Middle frontal gyrus (tissue), 1 donor: ENCODE data around the gene SPG7.
"Not testable (repeated sequence)": the region's sequence is repeated elsewhere in the genome, so short reads cannot be mapped to it uniquely, and the experiment has no call there.

Experiments
- DNase-seq: peaks from one replicate; pipeline ENCODE4 v3.0.0-alpha.2; 2015; ENCODE audit warnings: low spot score; ENCODE audit errors: extremely low spot score

SPG7 gene

DNA sequence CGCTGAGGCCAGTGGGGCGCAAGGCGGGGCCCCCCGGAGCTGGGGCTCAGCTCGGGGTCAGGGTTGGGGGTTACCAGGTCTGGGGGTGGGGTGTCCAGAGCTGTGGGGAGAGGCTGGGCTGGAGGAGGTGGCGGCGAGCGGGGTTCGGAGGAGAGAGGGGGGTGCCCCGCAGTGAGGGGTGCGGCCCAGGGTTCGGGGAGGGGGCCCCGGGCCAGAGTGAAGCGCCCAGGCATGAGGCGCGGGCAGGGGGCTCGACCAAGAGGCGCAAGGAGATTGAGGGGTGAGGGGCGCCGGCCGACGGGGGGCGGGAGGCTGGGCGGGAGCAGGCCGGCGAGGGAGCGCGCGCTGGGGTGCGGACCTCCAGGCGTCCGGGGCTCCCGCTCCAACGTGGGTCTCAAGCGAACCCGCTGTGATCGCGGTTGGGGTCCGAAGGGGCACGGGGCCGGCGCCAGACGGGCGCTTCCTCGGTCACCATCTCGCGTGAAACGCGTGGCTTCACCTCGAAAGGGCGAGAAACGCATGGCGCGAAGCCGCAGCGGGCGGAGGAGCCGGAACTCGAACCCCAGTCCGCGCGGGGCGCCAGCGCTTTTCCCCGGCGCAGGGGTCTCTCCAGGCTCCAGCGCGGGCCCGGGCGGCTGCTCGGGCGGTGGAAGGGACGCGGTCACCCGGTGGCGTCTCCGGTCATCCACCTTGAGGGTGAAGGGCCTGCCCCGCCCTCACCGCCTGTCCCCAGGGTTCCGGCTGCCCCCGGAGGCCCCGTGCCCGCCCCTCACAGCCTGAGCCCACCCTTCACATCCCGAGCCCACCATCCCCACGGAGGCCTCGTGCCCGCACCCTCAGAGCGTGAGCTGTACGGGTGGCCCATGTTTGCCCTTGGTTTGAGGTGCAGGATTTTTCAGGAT lies 68.2 kb downstream of the SPG7 start:
- DNase-seq, result no peak

DNA sequence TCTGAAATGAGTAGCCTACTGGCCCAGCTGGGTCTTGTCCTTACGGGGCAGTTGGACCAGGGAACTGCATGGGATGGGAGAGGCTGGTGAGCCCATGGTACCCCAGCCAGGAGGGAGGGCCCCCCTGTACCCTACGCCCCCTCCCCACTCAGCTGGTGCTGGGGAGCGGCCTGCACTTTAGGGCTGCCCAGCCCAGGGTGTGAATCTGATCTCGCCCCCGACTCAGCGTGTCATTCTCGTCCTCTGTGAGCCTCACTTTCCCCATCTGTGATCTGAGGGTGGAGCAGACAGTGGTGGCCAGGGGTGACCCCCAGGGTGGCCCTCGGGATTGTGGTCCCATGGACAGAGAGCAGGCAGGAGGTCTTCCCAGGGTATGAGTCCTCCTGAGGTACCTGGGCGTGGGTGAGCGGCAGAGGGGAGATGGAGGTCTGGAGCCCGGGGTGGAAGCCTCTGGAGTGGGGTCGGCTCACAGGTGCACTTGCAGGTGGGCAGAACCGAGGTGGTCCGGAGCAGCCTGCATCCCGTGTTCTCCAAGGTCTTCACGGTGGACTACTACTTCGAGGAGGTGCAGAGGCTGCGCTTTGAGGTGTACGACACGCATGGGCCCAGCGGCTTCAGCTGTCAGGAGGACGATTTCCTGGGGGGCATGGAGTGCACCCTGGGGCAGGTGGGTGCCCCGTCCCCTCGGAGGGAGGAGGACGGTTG lies 69.0 kb downstream of the SPG7 start:
- no peak for DNase-seq

DNA sequence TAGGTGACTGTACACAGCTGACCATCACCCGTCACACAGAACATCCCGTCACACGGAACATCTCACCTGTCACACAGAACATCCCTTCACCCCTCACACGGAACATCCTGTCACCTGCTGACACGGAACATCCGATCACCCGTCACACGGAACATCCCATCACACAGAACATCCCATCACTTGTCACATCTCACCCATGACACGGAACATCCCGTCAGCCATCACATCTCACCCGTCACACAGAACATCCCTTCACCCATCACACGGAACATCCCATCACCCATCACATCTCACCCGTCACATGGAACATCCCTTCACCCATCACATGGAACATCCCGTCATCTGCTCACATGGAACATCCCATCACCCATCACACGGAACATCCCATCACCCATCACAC lies 71.1 kb downstream of the SPG7 start:
- no peak for DNase-seq

DNA sequence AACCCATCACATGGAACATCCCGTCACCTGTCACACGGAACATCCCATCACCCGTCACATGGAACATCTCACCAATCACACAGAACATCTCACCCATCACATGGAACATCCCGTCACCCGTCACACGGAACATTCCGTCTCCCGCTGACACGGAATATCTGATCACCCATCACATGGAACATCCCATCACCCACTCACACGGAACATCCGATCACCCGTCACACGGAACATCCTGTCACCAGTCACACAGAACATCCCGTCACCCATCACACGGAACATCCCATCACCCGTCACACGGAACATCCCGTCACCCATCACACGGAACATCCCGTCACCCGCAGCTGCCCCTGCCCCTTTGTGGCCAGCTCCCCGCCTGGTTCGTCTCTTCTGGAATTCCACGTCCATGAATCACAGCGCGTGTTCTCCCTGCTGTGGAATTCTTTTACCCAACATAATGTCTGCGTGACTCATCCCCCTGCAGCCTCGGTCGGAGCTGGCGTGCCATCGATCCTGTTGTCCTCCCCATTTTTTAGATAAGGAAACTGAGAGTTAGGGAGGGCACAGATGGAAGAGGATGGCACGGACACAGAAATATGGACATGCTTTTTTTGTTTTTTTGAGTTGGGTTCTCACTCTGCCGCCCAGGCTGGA lies 73.0 kb downstream of the SPG7 start:
- no peak for DNase-seq

DNA sequence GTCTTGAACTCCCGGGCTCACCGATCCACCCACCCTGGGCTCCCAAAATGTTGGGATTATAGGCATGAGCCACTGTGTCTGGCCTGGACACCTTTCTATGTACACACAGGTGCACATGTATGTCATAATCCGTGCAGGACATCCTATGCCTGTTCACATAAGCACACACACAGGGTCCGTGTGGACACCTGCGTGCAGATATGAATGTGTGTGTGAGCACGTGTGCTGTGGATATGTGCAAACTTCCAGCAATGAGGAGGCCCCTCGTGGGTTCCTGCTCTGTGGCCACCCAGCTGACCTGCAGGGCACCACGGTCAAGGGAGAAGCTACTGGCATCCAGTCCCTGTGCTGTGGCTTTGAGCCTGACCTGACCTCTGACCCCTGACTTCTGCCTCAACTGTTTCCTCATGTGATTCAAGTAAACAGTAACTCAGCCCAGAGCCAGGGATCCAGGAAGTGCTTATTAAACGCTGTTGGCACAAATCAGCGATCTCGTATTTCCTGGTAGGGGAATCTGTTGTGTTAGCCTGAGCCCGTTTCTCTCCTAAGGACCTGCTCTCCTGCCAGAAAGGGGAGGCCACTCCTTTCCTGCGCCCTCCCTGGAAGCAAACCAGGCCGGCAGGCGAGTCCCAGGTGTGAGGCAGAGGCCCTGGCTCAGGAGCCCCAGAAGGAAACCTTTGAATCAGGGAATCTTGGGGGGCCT lies 73.8 kb downstream of the SPG7 start:
- DNase-seq, result no peak

DNA sequence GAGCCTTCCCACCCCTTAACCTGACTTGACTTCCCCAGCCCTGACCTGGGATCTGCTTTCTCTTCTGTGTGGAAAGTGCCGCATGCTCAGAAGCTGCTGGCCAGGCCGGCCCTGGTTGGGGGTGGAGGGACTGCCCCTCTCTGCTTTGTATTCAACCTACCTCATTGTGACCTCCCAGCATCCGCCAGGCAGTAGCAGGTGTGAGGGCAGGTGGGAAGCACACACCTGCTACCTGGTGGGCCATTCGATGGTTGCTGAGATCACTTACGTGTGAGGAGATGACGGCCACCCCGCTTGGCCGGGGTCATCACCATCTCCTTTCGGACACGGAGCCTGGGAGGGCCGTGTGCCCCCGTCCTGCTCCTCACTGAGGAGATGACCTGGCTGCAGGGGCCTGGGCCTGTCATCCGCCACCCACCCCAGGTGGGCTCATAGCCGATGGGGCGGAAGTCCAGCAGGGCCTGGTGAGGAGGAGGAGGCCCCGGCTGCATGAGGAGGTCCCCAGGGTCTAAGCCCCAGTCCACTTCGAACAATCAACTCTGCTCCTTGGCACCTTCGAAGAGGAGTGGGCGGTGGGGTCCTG lies 74.5 kb downstream of the SPG7 start:
- DNase-seq, result no peak

DNA sequence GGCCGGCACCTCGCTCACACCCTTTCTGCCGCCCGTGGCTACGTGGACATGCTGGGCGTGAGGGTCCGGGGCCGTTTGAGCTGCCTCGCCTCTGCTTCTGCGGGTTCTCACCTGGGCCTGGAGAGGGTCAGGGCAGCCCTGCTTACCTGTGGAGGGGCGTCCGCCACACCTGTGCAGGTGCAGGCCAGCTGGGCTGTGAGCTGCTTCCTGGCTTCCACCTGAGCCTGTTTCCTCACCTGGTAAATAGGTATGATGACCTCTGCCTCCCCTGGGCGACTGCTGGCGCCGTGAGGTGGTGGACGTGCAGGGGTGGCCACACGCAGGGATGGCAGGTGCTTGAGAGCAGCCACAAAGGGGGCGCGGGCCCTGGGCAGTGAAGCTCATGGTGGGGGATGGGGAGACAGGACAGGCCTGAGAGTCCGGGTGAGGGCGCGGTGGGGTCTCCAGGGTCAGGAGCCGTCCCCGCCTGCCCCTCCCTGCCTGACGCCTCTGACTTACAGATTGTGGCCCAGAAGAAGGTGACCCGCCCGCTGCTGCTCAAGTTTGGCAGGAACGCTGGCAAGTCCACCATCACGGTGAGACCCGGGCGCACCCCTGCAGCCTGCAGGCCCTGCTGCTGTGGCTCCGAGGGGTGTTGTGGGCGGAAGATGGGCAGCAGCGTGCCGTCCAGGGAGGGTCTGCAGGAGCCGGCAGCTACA lies 75.1 kb downstream of the SPG7 start:
- no peak for DNase-seq

DNA sequence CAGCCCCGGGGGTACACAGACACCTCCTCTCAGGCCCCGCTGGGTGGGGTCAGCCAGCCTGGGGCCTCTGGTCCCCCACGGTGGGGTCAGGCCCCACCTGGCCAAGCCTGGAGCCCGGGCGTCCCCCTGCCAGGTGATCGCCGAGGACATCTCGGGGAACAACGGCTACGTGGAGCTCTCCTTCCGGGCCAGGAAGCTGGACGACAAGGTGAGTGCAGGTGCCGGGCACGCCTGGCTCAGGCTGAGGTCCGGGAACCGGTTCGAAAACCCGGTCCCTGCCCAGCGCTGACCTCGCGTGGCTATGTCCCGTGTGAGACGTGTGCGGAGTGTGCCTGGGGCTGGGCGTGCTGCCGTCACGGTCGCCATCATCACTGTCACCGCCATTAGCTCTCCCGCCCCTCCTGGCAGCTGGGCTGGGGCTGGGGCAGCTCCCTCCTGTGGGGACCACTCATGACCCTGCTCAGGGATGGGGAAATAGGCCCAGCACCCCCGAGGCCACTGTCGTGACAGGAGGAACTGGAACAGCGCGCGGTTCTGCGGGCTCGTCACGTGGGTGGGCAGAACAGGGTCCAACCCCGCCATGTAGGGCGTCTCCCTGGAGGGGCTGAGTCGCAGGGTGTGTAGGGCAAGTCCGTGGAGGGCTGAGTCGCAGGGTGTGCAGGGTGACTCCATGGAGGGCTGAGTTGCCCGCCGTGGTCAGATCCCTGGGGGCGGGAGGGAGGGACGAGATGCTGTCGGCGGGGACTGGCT lies 75.9 kb downstream of the SPG7 start:
- DNase-seq, result no peak

DNA sequence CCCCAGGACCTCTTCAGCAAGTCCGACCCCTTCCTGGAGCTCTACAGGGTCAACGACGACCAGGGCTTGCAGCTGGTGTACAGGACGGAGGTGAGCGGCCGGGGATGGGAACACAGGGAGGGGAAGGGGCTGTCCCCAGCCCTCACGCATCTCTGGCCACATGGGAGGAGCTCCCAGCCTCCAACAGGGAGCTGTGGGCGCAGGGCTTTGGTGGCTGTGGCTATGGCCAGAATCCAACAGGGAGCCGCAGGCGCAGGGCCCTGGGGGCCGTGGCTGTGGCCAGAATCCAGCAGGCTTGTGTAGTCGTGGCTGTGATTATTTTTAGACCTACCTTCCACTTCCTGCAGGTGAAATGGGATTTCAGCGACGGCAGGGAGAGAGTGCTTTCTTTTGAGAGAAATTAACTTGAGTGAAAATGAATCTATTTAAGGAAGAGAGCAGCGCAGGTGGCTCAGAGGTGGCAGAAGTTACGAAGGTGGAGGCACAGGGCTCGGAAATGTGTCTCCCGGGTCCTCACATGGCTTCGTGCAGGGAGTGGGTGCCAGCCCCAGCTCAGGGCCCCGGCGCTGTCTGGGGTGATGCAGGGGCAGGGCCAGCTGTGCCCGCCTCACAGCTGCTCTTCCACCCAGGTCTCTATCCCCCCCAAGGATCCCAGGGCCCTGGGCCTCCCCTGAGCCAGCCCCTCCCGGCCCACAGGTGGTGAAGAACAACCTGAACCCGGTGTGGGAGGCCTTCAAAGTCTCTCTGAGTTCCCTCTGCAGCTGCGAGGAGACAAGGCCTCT lies 76.8 kb downstream of the SPG7 start:
- no peak for DNase-seq

DNA sequence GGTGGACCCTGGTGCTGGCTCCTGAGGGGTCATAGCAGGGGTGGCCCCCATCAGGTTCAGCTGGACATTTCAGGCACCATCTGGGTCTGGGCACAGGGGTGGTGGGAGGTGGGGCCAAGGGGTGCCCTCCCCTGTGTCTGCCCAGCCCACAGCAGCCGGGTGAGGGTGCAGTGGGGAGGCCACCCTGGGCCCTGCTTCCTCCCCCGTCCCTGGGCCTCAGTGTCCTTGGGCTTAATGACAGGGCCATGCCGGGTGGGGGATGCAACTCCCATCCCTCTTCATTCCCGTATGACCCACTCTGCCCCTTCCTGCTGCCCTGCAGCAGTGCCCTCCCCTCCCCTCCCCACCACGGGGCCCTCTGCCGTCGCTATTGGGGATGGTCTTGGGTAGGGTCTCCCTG lies 78.0 kb downstream of the SPG7 start:
- DNase-seq, result no peak

DNA sequence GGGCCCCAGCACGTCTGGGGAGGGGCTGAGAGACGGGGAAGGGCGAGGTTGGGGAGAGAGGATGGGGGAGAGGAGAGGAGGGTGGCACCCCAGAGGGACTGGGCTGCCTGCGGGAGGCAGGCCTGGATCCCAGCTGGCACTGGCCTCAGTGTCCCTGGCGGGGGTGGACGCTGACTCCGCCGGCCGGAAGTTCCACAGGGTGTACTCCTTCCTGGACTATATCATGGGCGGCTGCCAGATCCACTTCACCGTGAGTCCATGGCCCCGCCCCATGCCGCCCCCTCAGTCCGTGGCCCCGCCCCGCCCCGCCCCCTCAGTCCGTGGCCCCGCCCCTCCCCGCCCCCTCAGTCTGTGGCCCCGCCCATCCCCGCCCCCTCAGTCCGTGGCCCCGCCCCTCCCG lies 78.7 kb downstream of the SPG7 start:
- no peak for DNase-seq

DNA sequence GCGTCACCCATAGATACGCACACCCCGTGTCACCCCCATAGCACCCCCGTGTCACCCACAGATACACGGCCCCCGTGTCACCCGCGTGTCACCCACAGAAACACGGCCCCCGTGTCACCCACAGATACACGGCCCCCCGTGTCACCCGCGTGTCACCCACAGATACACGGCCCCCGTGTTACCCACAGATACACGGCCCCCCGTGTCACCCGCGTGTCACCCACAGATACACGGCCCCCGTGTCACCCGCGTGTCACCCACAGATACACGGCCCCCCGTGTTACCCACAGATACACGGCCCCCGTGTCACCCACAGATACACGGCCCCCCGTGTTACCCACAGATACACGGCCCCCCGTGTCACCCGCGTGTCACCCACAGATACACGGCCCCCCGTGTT lies 79.5 kb downstream of the SPG7 start:
- DNase-seq, result not testable (repeated sequence)

DNA sequence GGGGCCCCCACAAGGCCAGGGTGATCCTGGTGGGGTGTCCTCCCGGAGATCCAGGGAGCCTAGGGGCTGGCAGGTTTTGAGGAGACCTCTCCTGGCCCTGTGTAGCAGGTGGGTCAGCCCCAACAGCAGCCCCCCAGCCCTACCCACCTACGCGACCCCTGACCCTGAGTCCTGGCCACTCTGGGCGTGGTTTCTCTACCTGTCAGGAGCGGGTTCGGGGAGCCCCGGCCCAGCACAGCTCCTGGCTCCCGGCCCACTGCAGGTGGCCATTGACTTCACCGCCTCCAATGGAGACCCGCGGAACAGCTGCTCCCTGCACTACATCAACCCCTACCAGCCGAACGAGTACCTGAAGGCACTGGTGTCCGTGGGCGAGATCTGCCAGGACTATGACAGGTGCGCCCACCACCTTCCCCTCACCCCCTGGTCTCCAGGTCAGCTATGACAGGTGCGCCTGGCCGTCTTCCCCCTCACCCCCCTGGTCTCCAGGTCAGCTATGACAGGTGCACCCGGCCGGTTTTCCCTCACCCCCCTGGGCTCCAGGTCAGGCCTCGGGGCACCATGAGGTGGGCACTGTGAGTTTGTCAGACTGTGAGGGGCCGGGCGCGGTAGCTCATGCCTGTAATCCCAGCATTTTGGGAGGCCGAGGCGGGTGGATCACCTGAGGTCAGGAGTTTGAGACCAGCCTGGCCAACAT lies 80.4 kb downstream of the SPG7 start:
- DNase-seq, result no peak

DNA sequence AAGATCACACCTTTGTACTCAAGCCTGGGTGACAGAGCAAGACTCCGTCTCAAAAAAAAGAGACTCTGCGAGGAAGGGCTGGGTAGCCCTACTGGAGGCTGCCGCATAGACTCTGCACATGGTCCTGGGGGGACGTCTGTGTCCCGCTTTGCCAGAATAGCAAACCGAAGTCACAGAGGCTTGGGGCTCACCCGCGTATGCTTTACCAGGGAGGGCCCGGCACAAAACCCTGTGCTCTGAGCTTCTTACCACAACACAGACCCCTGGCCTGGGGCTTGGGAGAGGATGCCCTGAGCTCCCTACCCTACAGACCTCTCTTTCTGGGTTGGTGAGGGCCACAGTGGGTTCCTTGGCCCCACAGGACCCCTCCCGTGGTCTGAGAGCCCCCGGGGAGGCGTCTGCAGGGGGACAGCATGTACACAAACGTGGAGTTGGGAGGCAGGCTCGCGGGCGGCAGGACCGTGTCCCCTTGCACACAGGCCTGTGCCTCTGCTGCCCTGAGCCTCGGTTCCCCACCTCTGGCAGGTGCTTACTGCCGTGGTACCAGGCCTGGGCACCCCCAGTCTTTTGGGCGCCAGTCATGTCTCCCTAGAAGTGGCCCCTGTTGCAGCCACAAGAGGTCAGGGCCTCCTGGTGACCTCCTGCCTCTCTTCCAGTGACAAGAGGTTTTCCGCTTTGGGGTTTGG lies 81.2 kb downstream of the SPG7 start:
- no peak for DNase-seq

DNA sequence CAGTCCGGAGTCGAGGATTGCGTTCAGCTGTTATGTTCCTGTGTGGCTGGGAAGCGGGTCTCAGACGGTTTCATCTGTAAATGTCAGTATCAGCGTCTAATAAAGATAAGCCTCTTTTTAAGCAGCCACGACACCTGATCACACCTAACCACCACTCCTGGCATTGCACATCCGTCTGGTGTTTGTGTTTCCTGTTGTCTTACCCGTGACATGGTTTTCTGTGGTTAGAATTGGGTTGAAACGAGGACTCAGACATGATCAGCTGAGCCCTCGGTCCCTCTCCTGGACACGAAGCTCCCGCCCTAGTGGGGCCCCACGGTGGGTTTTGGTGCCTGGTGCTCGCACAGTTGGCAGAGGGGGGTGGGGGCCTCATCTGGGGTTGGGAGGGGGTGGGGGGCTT lies 85.6 kb downstream of the SPG7 start:
- DNase-seq, result no peak

DNA sequence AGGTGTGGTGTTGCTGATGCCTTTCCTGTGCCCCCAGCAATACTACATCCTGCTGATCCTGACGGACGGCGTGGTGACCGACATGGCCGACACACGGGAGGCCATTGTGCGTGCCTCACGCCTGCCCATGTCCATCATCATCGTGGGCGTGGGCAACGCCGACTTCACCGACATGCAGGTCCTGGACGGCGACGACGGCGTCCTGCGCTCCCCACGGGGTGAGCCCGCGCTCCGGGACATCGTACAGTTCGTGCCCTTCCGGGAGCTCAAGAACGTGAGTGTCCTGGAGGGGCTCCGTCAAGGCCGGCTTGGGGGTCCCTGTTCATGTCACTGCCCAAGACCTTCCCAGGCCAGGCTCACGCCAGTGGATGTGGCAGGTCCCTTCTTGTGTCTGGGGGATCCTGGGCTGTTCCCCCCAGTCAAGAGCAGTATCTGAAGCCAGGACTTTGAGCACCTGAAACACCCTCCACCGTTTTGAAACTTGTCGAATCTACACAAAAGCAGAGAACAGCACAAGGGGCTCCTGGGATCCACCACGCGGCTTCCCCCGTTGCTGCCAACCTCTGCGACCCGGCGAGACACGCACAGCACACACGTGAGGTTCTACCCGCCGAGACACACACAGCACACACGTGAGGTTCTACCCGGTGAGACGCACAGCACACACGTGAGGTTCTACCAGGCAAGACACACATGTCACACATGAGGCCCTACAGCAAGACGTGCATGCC lies 87.3 kb downstream of the SPG7 start:
- no peak for DNase-seq

DNA sequence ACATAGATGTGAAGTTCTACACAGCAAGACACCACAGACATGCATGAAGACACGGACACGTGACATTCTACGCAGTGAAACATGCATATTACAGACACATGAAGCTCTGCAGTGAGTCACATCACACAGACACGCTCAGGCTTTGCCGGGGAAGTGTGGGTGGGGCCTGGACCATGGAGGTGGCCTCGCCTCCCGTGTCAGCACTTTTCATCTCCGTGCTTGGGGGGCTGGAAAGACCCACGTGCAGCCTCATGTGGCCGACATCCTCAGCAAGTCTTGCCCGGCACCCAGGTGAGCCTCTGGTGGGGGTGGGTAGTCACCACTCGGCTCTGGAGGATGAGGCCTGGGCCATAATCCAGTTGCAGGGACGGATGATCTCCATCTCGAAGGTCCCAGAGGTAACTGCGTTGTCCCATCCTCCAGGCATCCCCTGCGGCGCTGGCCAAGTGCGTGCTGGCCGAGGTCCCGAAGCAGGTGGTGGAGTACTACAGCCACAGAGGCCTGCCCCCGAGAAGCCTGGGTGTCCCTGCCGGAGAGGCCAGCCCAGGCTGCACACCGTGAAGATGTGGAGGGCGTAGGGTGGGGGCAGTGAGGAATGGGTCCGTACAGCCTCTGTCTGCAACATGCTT lies 88.0 kb downstream of the SPG7 start:
- no peak for DNase-seq
